SHP77 (cell line): ENCODE data around the gene SNTG2.

Experiments
- DNase-seq, 2 experiments: peaks; one replicate each; lab custom pipeline; 2025; lab: John Stamatoyannopoulos, UW

Gene SNTG2

DNA sequence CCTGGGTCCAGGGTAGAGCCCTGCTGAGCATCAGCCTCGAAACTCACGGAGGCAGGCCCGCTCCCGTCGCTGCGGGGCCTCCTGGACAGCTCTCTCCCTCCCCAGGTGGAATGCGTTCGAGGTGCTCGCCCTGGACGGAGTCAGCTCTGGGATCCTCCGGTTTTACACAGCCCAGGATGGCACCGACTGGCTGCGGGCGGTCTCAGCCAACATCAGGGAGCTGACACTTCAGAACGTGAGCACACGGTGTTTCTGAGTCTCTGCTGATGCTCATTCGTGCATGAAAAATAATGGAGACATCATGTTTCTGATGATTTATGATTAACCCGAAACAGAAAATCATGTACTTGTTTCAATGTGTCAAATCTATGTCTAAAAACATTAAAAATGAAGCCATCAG lies 287.1 kb downstream of the SNTG2 start:
- DNase-seq: no peak

- DNase-seq: no peak
These were observed 288.0 kb downstream of the SNTG2 start for GRCh38 chr2:1238598-1239138.

DNA sequence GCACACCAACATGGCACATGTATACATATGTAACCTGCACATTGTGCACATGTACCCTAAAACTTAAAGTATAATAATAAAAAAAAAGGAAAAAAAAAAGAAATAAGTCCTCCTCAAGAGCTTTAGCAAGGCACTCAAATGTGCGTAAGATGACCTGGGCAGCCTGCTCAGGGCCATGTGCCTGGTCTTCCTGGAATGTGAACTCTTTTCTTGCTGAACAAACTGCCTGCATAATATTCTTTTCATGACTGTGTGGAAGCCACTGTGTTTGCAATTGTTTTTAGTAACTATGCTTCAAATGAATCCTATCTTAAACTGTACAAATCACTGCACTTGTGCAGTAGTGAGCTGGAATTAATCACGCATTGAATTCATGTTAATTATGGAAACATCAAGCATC lies 294.5 kb downstream of the SNTG2 start:
- DNase-seq: no peak

DNA sequence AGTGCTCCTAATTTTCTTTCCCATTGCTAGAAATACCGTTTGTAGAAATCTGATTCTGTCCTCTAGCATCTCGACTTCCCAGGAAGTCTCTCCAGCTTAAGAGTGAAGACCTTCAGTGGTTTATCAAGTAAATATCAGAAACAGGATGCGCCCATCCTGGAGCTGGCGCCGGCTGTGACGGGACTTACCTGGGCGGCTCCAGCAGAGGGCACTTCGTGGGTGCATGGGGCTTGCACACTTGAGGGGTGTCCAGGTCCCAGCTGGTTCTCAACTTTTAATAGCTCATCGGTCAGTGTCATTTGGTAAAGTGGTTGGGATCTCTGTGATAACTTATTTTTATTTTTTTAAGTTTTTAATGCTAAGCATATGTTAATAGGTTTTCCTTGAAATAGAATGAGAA lies 295.6 kb downstream of the SNTG2 start:
- DNase-seq: no peak

- no peak for DNase-seq
These were observed 296.3 kb downstream of the SNTG2 start for GRCh38 chr2:1246991-1247390.

GRCh38 chr2:1248187-1248586 lies 297.5 kb downstream of the SNTG2 start:
- DNase-seq: no peak

DNA sequence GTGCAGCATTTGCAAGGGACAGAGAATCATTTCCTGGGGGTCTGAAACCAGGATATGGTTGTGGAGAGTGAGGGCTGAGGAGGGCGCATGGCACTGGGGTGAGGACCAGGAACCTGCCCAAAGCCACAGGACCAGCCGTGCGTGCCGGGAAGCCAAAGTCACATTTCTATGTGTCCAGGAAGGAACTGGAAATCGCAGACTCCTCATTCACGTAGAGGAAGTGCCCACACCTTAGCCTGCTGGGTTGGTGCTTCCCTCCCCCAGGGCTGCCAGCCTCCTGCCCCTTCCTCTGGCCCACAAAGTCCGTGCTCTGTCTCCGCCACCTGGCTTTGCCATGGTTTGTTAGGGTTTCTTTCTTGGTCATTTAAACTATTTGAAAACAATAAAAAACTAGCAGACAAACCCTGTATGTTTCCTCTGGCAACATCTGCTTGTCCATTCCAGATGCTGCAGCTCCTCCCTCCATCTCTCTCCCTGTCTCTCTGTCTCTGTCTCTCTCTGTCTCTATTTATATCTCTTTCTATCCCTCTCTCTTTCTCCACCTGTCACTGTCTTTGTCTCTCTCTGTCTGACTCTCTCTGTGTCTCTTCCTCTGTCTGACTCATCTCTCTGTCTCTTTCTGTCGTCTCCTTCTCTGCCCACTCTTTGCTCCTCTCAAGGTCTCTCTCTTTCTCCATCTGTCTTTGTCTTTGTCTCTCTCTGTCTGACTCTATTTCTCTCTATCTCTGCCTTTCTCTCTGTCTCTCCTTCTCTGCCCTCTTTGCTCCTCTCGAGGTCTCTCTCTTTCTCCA lies 299.4 kb downstream of the SNTG2 start:
- no peak for DNase-seq

- no peak for DNase-seq
These were observed 300.9 kb downstream of the SNTG2 start for GRCh38 chr2:1251520-1251919.

- no peak for DNase-seq
These were observed 303.0 kb downstream of the SNTG2 start for GRCh38 chr2:1253629-1254028.

GRCh38 chr2:1254662-1255343 lies 304.2 kb downstream of the SNTG2 start:
- no peak for DNase-seq

DNA sequence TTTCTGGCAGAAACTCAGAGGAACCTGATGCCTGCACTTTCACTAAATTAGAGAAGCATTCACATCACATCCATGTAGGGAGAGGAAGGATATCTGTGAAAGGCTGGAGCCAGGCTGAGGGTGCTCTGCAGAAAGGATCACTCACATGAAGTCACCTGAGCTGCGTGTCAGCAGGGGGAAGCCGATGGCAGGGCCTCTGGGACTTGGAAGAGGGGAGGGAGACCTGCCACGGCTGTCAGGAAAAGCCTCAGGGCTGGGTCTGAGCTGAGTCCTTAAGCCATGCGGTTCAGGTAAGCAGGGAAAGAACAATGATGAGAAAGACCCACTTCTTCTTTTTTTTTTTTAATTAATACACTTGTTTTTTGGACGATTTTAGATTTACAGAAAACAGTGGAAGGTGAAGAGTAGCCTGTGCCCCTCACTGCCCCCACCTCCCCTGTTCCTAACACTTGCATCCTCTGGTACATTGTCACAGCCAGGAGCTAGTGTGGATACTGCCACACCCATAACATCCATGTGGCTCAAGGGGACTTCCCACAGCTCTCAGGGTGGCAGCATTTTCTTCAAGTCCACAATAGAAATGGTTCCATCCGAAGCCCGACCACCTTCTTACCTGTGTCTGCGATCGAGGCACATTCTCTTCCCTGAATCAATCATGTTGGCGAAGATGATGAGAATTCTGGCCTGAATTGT lies 306.1 kb downstream of the SNTG2 start:
- no peak for DNase-seq

- no peak for DNase-seq
These were observed 306.7 kb downstream of the SNTG2 start for GRCh38 chr2:1257334-1257733.

- DNase-seq: no peak
These were observed 309.1 kb downstream of the SNTG2 start for GRCh38 chr2:1259746-1260145.

GRCh38 chr2:1262609-1263008 lies 312.0 kb downstream of the SNTG2 start:
- no peak for DNase-seq

GRCh38 chr2:1265454-1265853 lies 314.8 kb downstream of the SNTG2 start:
- DNase-seq: no peak

DNA sequence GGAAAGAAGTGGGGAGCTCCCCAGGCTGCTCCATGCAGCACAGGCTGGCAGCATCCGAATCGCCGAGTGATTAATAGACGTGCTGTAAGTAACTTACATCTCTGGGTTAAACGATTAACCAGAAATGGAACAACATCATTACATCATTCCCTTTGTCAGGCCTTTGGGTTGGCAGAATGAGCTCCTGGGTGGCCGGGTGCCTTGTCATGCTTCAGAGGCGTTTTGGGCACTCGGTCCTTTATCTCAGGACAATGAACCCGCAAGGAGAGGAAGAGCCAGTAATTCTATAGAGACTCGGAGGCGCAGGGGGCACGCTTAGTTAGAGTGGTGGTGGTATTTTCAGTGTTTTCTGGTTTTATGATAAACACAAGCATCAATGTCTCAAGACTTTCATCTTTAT lies 315.7 kb downstream of the SNTG2 start:
- no peak for DNase-seq

DNA sequence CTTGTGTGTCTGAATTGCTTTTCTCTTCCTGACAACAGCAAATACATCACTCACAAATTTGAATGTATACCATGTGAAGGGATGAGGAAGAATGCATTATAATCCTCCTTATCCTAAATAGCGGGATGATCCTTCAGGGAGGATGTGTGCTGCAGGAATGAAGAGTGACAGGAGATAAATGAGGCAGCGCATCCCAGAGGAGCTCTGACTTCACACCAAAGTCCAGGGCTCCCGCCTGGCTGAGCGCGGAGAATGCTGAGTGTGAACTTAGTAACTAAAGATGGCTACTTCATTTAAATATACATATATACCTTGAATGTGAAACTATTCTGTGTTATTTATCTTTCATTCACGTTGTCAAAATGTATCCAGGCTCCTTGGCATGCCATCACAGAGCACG lies 317.4 kb downstream of the SNTG2 start:
- no peak for DNase-seq

DNA sequence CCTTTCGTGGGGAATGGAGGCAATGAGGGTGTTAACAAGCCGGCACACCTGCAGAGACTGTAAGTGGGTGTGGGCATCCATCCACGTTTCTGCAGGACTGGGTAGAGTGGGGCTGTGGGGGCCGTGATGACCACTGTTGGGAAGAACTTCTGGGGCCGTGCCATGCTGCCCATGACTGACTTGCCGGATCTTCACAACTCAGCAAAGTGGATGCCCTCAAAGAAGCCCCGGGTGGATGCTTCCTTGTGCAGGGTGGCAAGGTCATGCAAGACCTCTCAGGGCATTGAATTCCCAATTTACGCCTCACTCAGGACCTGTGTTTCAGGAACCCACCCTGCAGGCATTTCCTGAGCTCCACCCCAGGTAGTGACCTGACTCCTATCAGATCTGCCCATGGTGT lies 319.2 kb downstream of the SNTG2 start:
- no peak for DNase-seq

DNA sequence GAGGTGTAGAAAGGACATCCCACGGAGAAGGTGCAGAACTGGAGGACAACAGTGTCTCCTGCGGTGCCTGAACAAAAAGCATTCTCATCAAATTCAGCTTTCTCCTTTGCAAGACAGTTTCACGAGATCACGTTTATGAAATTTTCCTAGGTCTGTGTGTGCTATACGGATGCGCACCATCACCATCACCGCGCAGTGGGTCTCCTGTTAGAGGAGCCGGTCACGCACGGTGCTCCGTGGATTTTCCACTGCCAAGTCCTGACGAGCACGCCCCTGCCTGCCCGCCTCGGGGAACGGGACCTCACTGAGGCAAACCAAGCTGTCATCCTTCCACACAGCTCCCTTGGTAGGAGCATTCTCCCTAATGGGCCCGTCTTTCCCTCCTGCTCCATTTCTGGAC lies 322.2 kb downstream of the SNTG2 start:
- DNase-seq: no peak

GRCh38 chr2:1277634-1278033 lies 327.0 kb downstream of the SNTG2 start:
- DNase-seq: no peak

- DNase-seq: no peak
These were observed 327.5 kb downstream of the SNTG2 start for GRCh38 chr2:1278125-1278524.

DNA sequence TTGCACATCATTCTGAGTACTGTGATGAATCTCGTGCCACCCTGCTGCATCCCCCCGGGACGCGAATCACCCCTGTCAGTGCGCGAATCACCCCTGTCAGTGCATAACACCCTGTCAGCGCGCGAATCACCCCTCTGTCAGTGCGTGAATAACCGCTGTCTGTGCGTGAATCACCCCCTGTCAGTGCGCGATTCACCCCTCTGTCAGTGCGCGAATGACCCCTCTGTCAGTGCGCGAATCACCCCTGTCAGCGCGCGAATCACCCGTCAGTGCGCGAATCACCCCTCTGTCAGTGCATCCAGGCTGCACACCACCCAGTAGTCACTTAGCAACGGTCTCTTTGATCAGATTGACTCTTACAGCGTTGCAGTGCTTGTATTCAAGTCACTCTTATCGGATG lies 328.2 kb downstream of the SNTG2 start:
- DNase-seq: no peak

- DNase-seq: no peak
These were observed 331.9 kb downstream of the SNTG2 start for GRCh38 chr2:1282552-1282951.
